H9 (cell line): ENCODE measurements around the gene CYP27A1. TPM values are rescaled to one million over a fixed set of nuclear protein-coding genes. Genes with fewer than 3 reads are reported as not detected.

ENCODE experiments used
- DNase-seq: peaks from one replicate; pipeline ENCODE4 v3.0.0-alpha.2; 2017
- H2AFZ ChIP-seq: one replicate; pipeline ENCODE4 v1.6.1; 2013; ENCODE audit warnings: mild to moderate bottlenecking, low read length, control low read depth, moderate library complexity
- H2AK5ac ChIP-seq: 2 replicates; pipeline ENCODE4 v1.6.1; 2013; ENCODE audit warnings: low read length, control low read depth, mixed read lengths; ENCODE audit not compliant: insufficient read length
- H2BK120ac ChIP-seq: one replicate; pipeline ENCODE4 v1.6.1; 2013; ENCODE audit warnings: low read depth, mild to moderate bottlenecking, low read length, control low read depth, inconsistent platforms; ENCODE audit not compliant: poor library complexity, severe bottlenecking
- H2BK12ac ChIP-seq: 2 replicates; pipeline ENCODE4 v1.6.1; 2013; ENCODE audit warnings: low read length, control low read depth, mixed read lengths, low read depth; ENCODE audit not compliant: insufficient read length
- H2BK15ac ChIP-seq: 2 replicates; pipeline ENCODE4 v1.6.1; 2013; ENCODE audit warnings: low read depth, low read length, control low read depth
- H2BK20ac ChIP-seq: one replicate; pipeline ENCODE4 v1.6.1; 2013; ENCODE audit warnings: low read depth, mild to moderate bottlenecking, low read length, control low read depth, inconsistent platforms; ENCODE audit not compliant: poor library complexity, severe bottlenecking
- H2BK5ac ChIP-seq: 2 replicates; pipeline ENCODE4 v1.6.1; 2013; ENCODE audit warnings: low read length, control low read depth, mixed read lengths; ENCODE audit not compliant: insufficient read length
- H3K14ac ChIP-seq: 2 replicates; pipeline ENCODE4 v1.6.1; 2013; ENCODE audit warnings: low read length, control low read depth; ENCODE audit not compliant: insufficient read depth
- H3K18ac ChIP-seq: 2 replicates; pipeline ENCODE4 v1.6.1; 2013; ENCODE audit warnings: low read depth, mild to moderate bottlenecking, mixed read lengths, low read length, control low read depth; ENCODE audit not compliant: insufficient read length
- H3K23ac ChIP-seq: 2 replicates; pipeline ENCODE4 v1.6.1; 2013; ENCODE audit warnings: low read length, control low read depth, mixed read lengths, low read depth; ENCODE audit not compliant: insufficient read length
- H3K23me2 ChIP-seq: 2 replicates; pipeline ENCODE4 v1.6.1; 2013; ENCODE audit warnings: low read depth, mild to moderate bottlenecking, mixed read lengths, low read length, control low read depth; ENCODE audit not compliant: insufficient read length, poor library complexity, severe bottlenecking
- H3K27ac ChIP-seq: 2 replicates; pipeline ENCODE4 v1.5.1; 2013; ENCODE audit warnings: low read length, control low read depth, mixed read lengths, low read depth; ENCODE audit not compliant: insufficient read length
- H3K27me3 ChIP-seq: 2 replicates; pipeline ENCODE4 v1.6.1; 2013; ENCODE audit warnings: low read length, control low read depth, inconsistent platforms; ENCODE audit not compliant: insufficient read depth
- H3K4ac ChIP-seq: 2 replicates; pipeline ENCODE4 v1.6.1; 2013; ENCODE audit warnings: low read depth, mild to moderate bottlenecking, control low read depth, inconsistent platforms, low read length, moderate library complexity
- H3K4me1 ChIP-seq: 2 replicates; pipeline ENCODE4 v1.6.1; 2013; ENCODE audit warnings: low read length, control low read depth, inconsistent platforms; ENCODE audit not compliant: insufficient read depth
- H3K4me2 ChIP-seq: 2 replicates; pipeline ENCODE4 v1.6.1; 2013; ENCODE audit warnings: low read length, control low read depth, mixed read lengths; ENCODE audit not compliant: insufficient read length, insufficient read depth
- H3K56ac ChIP-seq: 2 replicates; pipeline ENCODE4 v1.6.1; 2013; ENCODE audit warnings: low read depth, mild to moderate bottlenecking, mixed read lengths, low read length, control low read depth; ENCODE audit not compliant: insufficient read length
- H3K79me1 ChIP-seq: 2 replicates; pipeline ENCODE4 v1.6.1; 2013; ENCODE audit warnings: low read depth, mild to moderate bottlenecking, moderate library complexity, low read length, control low read depth, inconsistent platforms; ENCODE audit not compliant: insufficient read depth, poor library complexity, severe bottlenecking
- H3K79me2 ChIP-seq: 2 replicates; pipeline ENCODE4 v1.6.1; 2013; ENCODE audit warnings: low read length, control low read depth, inconsistent platforms; ENCODE audit not compliant: insufficient read depth
- H3K9ac ChIP-seq: 2 replicates; pipeline ENCODE4 v1.6.1; 2013; ENCODE audit warnings: low read length, control low read depth, mixed read lengths; ENCODE audit not compliant: insufficient read length; ENCODE audit errors: extremely low read depth
- H3K9me3 ChIP-seq: one replicate; pipeline ENCODE4 v1.6.1; 2013; ENCODE audit warnings: low read depth, low read length, inconsistent platforms; ENCODE audit not compliant: control insufficient read depth
- H3T11ph ChIP-seq: one replicate; pipeline ENCODE4 v1.6.1; 2013; ENCODE audit warnings: mild to moderate bottlenecking, low read length, control low read depth, inconsistent platforms
- H4K20me1 ChIP-seq: one replicate; pipeline ENCODE4 v1.6.1; 2013; ENCODE audit not compliant: control insufficient read depth, insufficient read length, insufficient read depth
- H4K5ac ChIP-seq: 2 replicates; pipeline ENCODE4 v1.6.1; 2013; ENCODE audit warnings: low read depth, mild to moderate bottlenecking, mixed read lengths, low read length, control low read depth; ENCODE audit not compliant: insufficient read length
- H4K8ac ChIP-seq: replicated peaks from 2 replicates; pipeline ENCODE4 v1.6.1; 2013; ENCODE audit warnings: low read length, control low read depth, mixed read lengths, low read depth; ENCODE audit not compliant: insufficient read length
- H4K91ac ChIP-seq: 2 replicates; pipeline ENCODE4 v1.6.1; 2013; ENCODE audit warnings: low read depth, mild to moderate bottlenecking, moderate library complexity, mixed read lengths, low read length, control low read depth; ENCODE audit not compliant: insufficient read length
- H3K27ac Mint-ChIP-seq, 3 experiments: 2 replicates in 2 of 3; 3 replicates in 1 of 3; pipeline ENCODE4 v1.8.0; 2020 to 2021; ENCODE audit warnings: mixed read lengths in 3 of 3, mild to moderate bottlenecking in 1 of 3, moderate library complexity in 1 of 3
- H3K27me3 Mint-ChIP-seq: 2 replicates; pipeline ENCODE4 v1.8.0; 2021; ENCODE audit warnings: low read depth, mild to moderate bottlenecking, moderate library complexity, mixed read lengths
- H3K36me3 Mint-ChIP-seq, 3 experiments: 2 replicates in 2 of 3; 3 replicates in 1 of 3; pipeline ENCODE4 v1.8.0; 2020 to 2021; ENCODE audit warnings: low read depth in 3 of 3, mixed read lengths in 3 of 3; ENCODE audit not compliant: insufficient read depth in 1 of 3
- H3K4me1 Mint-ChIP-seq, 2 experiments: 2 replicates each; pipeline ENCODE4 v1.8.0; 2020; ENCODE audit warnings: mixed read lengths in 2 of 2
- H3K4me3 Mint-ChIP-seq, 2 experiments: 2 replicates in 1 of 2; 3 replicates in 1 of 2; pipeline ENCODE4 v1.8.0; 2020 to 2021; ENCODE audit warnings: mild to moderate bottlenecking in 2 of 2, mixed read lengths in 2 of 2, moderate library complexity in 1 of 2
- H3K9me3 Mint-ChIP-seq, 2 experiments: 2 replicates in 1 of 2; 3 replicates in 1 of 2; pipeline ENCODE4 v1.8.0; 2020; ENCODE audit warnings: mild to moderate bottlenecking in 2 of 2, mixed read lengths in 2 of 2, moderate library complexity in 1 of 2
- CTCF ChIP-seq: fragments of 200-600 bp; sonication (generic); conservative IDR thresholded peaks from 3 replicates; pipeline ENCODE4 v1.8.0; 2021; ENCODE audit warnings: antibody characterized with exemption, mild to moderate bottlenecking
- WGBS: extraction: QIAGEN DNeasy Blood & Tissue Kit; methylation state at CpG from one replicate; pipeline ENCODE4 v1.1.7; 2013; ENCODE audit warnings: missing lambda C conversion rate, low lambda C conversion rate, mixed read lengths; ENCODE audit not compliant: insufficient read length; ENCODE audit errors: extremely low coverage; 5-methylcytosine and 5-hydroxymethylcytosine counted together
- total RNA-seq: library from RNA; stranded (reverse); gene quantifications from 2 replicates; pipeline ENCODE4 v1.2.1, GENCODE V29; 2021

Gene CYP27A1
- total RNA-seq, 1 experiment from 2014 or later, result 3.1 TPM

GRCh38 chr2:218815244-218815637 is 33.3 kb downstream of the CYP27A1 start:
- no CpG with 5 or more reads among the region's 5 CpGs for WGBS
- H3K27ac ChIP-seq, result no peak overlapping the region
- H4K8ac ChIP-seq, result no peak overlapping the region
- Mint-ChIP-seq H3K4me3 (no peak overlapping the region), H3K36me3 (no peaks in the 10 kb centered on the region; a peak in 1 of 7 replicates), H3K27ac (no peak overlapping the region), H3K4me1 (no peaks in the 10 kb centered on the region), H3K9me3 (no peaks in the 10 kb centered on the region), H3K27me3 (no peaks in the 10 kb centered on the region)
- H2BK5ac ChIP-seq, result no peak overlapping the region
- no peak overlapping the region for H3K14ac ChIP-seq
- H3K9me3 ChIP-seq, result no peaks in the 10 kb centered on the region
- H2BK12ac ChIP-seq, result no peak overlapping the region
- no peaks in the 10 kb centered on the region for H3K79me2 ChIP-seq
- no peak overlapping the region for H4K91ac ChIP-seq
- no peak overlapping the region for H2AFZ ChIP-seq
- no peaks in the 10 kb centered on the region for H3K79me1 ChIP-seq
- H3T11ph ChIP-seq, result no peak overlapping the region
- no peaks in the 10 kb centered on the region for H3K4me1 ChIP-seq
- no peaks in the 10 kb centered on the region for H3K23me2 ChIP-seq
- no peak overlapping the region for H4K5ac ChIP-seq
- H2BK20ac ChIP-seq, result no peak overlapping the region
- TF ChIP-seq CTCF, result no peak
- H4K20me1 ChIP-seq, result no peaks in the 10 kb centered on the region
- no peak overlapping the region for H3K23ac ChIP-seq
- no peak overlapping the region for H2BK15ac ChIP-seq
- H3K4me2 ChIP-seq, result no peak overlapping the region
- H3K18ac ChIP-seq, result no peak overlapping the region
- H3K27me3 ChIP-seq, result no peaks in the 10 kb centered on the region
- H3K4ac ChIP-seq, result no peak overlapping the region
- no peak for DNase-seq
- no peak overlapping the region for H3K9ac ChIP-seq
- H2BK120ac ChIP-seq, result no peak overlapping the region
- no peak overlapping the region for H3K56ac ChIP-seq
- H2AK5ac ChIP-seq, result no peak overlapping the region
